Measurements from ENCODE around the gene SMARCD2.

GRCh38 chr17:63809970-63810369 is 32.5 kb downstream of the SMARCD2 start:
- no peak for TF ChIP-seq POLR2AphosphoS5 (IDR thresholded peaks at IDR 0.05; ENCODE audit: borderline replicate concordance, low read depth, low read length)
- no peak for TF ChIP-seq EZH2 (IDR thresholded peaks at IDR 0.05)
- no peak for TF ChIP-seq FOXP2 (optimal IDR thresholded peaks at IDR 0.05; ENCODE audit: control extremely low read depth, extremely low read length, insufficient read depth)

Data from SK-N-MC (cell line).